Amniotic stem cell (primary cell): ENCODE data around the gene RAB22A.

Experiments
- DNase-seq: peaks from one replicate; lab custom pipeline; 2025; lab: John Stamatoyannopoulos, UW

Gene RAB22A

GRCh38 chr20:58309591-58310290 is at the start of gene RAB22A:
Gene RAB22A (plus strand): TSS chr20:58309715. CDS start chr20:58309977, 262 bp downstream.
- DNase-seq, result peak; percentile 63

- no peak for DNase-seq
Observed at GRCh38 chr20:58260006-58260405, 49.5 kb upstream of the RAB22A start.

- no peak for DNase-seq
Observed at GRCh38 chr20:58261660-58262059, 47.9 kb upstream of the RAB22A start.

GRCh38 chr20:58264271-58264670 is 45.2 kb upstream of the RAB22A start:
- no peak for DNase-seq

GRCh38 chr20:58267389-58268215 is 41.9 kb upstream of the RAB22A start:
- DNase-seq, result no peak

GRCh38 chr20:58268421-58268821 is 41.1 kb upstream of the RAB22A start:
- no peak for DNase-seq

- DNase-seq, result no peak
Observed at GRCh38 chr20:58268936-58269619, 40.4 kb upstream of the RAB22A start.

GRCh38 chr20:58271606-58272351 is 37.7 kb upstream of the RAB22A start:
- DNase-seq, result no peak

GRCh38 chr20:58274384-58274783 is 35.1 kb upstream of the RAB22A start:
- no peak for DNase-seq

- DNase-seq, result no peak
Observed at GRCh38 chr20:58277107-58277506, 32.4 kb upstream of the RAB22A start.

- no peak for DNase-seq
Observed at GRCh38 chr20:58277578-58278472, 31.7 kb upstream of the RAB22A start.

- DNase-seq, result no peak
Observed at GRCh38 chr20:58286729-58287128, 22.8 kb upstream of the RAB22A start.

- DNase-seq, result no peak
Observed at GRCh38 chr20:58287638-58288037, 21.9 kb upstream of the RAB22A start.

- DNase-seq, result no peak
Observed at GRCh38 chr20:58289143-58289542, 20.4 kb upstream of the RAB22A start.

GRCh38 chr20:58293453-58293852 is 16.1 kb upstream of the RAB22A start:
- no peak for DNase-seq

GRCh38 chr20:58294497-58295455 is 14.7 kb upstream of the RAB22A start:
- no peak for DNase-seq

GRCh38 chr20:58296051-58296837 is 13.3 kb upstream of the RAB22A start:
- no peak for DNase-seq

- DNase-seq, result no peak
Observed at GRCh38 chr20:58297394-58297793, 12.1 kb upstream of the RAB22A start.

GRCh38 chr20:58300321-58300720 is 9.2 kb upstream of the RAB22A start:
- DNase-seq, result no peak
